Suprapubic skin (tissue), 4 donors: ENCODE measurements around the gene KCTD20.

Source experiments
- POLR2A ChIP-seq, 2 donors: fragments of 450-650 bp; IDR thresholded peaks; one replicate each; pipeline ENCODE4 v1.6.1; 2017; ENCODE audit warnings: antibody characterized with exemption in 2 of 2, mild to moderate bottlenecking in 2 of 2, moderate library complexity in 2 of 2
- POLR2AphosphoS5 ChIP-seq, 3 donors: sonication (generic); formaldehyde crosslinking; IDR thresholded peaks; one replicate each; pipeline ENCODE4 v1.6.1; 2017; ENCODE audit warnings: antibody characterized with exemption in 3 of 3
- TF ChIP-seq, protein P1 (sequence below), 2 donors: fragments of 200-600 bp in 1 of 2; fragments of 450-650 bp in 1 of 2; sonication (generic) in 1 of 2; IDR thresholded peaks; one replicate each; pipeline ENCODE4 v1.5.1; 2016 to 2019; ENCODE audit warnings: antibody characterized with exemption in 2 of 2, mild to moderate bottlenecking in 1 of 2, moderate library complexity in 1 of 2

DNA sequence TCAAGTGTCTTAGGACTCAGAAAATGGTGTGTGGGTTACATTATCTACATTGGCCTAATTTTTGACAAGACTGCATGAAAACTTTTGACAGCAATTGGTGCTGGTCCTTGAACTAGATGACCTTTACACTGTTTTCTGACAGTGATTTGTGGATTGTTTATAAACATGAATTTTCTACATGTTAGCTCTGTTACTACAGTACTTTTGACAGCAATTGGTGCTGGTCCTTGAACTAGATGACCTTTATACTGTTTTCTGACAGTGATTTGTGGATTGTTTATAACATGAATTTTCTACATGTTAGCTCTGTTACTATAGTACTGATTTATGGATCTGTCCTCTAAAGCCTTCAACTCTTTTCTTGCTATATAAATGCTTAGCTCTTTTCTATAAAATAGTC is 16.7 kb downstream of the KCTD20 start:
- TF ChIP-seq, protein P1, sequence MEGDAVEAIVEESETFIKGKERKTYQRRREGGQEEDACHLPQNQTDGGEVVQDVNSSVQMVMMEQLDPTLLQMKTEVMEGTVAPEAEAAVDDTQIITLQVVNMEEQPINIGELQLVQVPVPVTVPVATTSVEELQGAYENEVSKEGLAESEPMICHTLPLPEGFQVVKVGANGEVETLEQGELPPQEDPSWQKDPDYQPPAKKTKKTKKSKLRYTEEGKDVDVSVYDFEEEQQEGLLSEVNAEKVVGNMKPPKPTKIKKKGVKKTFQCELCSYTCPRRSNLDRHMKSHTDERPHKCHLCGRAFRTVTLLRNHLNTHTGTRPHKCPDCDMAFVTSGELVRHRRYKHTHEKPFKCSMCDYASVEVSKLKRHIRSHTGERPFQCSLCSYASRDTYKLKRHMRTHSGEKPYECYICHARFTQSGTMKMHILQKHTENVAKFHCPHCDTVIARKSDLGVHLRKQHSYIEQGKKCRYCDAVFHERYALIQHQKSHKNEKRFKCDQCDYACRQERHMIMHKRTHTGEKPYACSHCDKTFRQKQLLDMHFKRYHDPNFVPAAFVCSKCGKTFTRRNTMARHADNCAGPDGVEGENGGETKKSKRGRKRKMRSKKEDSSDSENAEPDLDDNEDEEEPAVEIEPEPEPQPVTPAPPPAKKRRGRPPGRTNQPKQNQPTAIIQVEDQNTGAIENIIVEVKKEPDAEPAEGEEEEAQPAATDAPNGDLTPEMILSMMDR (IDR thresholded peaks at IDR 0.05): no peak
- no peak for TF ChIP-seq POLR2A (IDR thresholded peaks at IDR 0.05)
- no peak for TF ChIP-seq POLR2AphosphoS5 (IDR thresholded peaks at IDR 0.05)
